ENCODE results near the gene TMEM232.
"Not testable (repeated sequence)": the region's sequence is repeated elsewhere in the genome, so short reads cannot be mapped to it uniquely, and the experiment has no call there.

The TMEM232 gene

DNA sequence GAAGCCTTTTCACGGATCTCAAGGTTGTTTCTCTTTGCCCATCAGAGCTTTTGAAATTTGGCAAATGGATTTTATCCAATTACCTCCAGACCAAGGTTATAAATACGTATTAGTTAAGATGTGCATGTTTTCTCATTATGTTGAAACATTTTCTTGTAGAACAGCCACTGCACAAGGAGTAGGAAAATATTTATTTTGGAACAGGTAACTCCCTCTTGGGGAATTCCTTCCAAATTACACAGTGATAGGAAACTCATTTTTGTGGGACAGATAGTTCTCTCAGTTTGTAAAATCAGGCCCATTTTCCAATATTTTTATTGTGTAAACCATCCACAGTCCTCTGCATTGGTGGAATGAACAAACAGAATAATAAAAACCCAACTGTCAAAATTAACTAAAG, 23.0 kb downstream of the TMEM232 start:
- DNase-seq (ENCODE audit: low read depth in 1 of 2, low spot score in 1 of 2), result no peak
- Histone ChIP-seq H3K4me3 (replicated peaks; ENCODE audit: insufficient read depth, low read length) (no peak overlapping the region), H3K27me3 (ENCODE audit: insufficient read depth, poor library complexity, severe bottlenecking) (no peaks in the 10 kb centered on the region), H3K27ac (replicated peaks) (no peak overlapping the region)
- TF ChIP-seq, protein P1, sequence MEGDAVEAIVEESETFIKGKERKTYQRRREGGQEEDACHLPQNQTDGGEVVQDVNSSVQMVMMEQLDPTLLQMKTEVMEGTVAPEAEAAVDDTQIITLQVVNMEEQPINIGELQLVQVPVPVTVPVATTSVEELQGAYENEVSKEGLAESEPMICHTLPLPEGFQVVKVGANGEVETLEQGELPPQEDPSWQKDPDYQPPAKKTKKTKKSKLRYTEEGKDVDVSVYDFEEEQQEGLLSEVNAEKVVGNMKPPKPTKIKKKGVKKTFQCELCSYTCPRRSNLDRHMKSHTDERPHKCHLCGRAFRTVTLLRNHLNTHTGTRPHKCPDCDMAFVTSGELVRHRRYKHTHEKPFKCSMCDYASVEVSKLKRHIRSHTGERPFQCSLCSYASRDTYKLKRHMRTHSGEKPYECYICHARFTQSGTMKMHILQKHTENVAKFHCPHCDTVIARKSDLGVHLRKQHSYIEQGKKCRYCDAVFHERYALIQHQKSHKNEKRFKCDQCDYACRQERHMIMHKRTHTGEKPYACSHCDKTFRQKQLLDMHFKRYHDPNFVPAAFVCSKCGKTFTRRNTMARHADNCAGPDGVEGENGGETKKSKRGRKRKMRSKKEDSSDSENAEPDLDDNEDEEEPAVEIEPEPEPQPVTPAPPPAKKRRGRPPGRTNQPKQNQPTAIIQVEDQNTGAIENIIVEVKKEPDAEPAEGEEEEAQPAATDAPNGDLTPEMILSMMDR (IDR thresholded peaks at IDR 0.05; ENCODE audit: insufficient read depth, low read length), result no peak
- no peak for TF ChIP-seq POLR2AphosphoS5 (IDR thresholded peaks at IDR 0.05; ENCODE audit: low read depth)
- TF ChIP-seq GABPA (IDR thresholded peaks at IDR 0.05; ENCODE audit: low read depth), result no peak
- TF ChIP-seq, protein P2, sequence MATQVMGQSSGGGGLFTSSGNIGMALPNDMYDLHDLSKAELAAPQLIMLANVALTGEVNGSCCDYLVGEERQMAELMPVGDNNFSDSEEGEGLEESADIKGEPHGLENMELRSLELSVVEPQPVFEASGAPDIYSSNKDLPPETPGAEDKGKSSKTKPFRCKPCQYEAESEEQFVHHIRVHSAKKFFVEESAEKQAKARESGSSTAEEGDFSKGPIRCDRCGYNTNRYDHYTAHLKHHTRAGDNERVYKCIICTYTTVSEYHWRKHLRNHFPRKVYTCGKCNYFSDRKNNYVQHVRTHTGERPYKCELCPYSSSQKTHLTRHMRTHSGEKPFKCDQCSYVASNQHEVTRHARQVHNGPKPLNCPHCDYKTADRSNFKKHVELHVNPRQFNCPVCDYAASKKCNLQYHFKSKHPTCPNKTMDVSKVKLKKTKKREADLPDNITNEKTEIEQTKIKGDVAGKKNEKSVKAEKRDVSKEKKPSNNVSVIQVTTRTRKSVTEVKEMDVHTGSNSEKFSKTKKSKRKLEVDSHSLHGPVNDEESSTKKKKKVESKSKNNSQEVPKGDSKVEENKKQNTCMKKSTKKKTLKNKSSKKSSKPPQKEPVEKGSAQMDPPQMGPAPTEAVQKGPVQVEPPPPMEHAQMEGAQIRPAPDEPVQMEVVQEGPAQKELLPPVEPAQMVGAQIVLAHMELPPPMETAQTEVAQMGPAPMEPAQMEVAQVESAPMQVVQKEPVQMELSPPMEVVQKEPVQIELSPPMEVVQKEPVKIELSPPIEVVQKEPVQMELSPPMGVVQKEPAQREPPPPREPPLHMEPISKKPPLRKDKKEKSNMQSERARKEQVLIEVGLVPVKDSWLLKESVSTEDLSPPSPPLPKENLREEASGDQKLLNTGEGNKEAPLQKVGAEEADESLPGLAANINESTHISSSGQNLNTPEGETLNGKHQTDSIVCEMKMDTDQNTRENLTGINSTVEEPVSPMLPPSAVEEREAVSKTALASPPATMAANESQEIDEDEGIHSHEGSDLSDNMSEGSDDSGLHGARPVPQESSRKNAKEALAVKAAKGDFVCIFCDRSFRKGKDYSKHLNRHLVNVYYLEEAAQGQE (IDR thresholded peaks at IDR 0.05; ENCODE audit: insufficient replicate concordance, low read depth), result no peak
- TF ChIP-seq SPI1 (IDR thresholded peaks at IDR 0.05; ENCODE audit: borderline replicate concordance, low read depth), result no peak

DNA sequence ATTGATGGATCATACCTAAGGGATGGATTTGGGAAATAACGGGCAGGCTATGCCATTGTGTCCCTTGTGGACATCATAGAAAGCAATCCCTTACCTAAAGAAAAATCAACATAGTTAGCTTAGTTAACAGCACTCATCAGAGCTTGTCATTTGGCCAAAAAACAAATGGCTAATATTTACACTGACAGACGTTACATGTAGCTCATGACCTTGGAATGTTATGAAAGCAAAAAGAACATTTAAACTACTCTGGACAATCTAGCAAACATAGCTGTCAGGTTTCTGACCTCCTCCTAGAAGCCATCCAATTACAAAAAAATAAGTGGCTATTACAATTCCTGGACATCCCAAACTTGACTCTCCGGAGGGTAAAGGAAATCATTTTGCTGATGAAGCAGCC, 23.8 kb downstream of the TMEM232 start:
- H3K27ac ChIP-seq (replicated peaks), result no peak overlapping the region
- no peak for DNase-seq (ENCODE audit: low read depth in 1 of 2, low spot score in 1 of 2)
- no peak overlapping the region for H3K4me3 ChIP-seq (replicated peaks; ENCODE audit: insufficient read depth, low read length)
- TF ChIP-seq, protein P1 (IDR thresholded peaks at IDR 0.05; ENCODE audit: insufficient read depth, low read length), result no peak
- TF ChIP-seq SPI1 (IDR thresholded peaks at IDR 0.05; ENCODE audit: borderline replicate concordance, low read depth) (no peak), POLR2AphosphoS5 (IDR thresholded peaks at IDR 0.05; ENCODE audit: low read depth) (no peak)
- H3K27me3 ChIP-seq (ENCODE audit: insufficient read depth, poor library complexity, severe bottlenecking), result no peaks in the 10 kb centered on the region

DNA sequence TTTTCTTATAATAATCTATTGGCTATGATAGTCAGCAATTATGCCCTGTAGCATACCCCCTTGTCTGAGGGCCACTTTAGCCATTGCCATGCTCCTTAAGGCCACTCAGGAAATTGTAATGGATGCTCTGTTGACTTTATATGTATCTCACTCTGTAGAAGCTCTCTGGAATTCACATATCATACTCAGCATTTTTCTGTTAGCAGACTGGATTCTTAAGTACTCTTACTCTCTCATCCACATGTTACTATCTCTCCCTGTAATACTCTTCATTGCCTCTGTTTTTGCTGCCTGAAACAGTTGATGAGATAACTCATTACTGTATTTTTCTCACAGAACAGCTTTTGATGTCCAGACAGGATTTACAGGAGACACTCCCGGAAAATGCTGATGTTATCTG, 24.2 kb downstream of the TMEM232 start:
- no peak overlapping the region for H3K4me3 ChIP-seq (replicated peaks; ENCODE audit: insufficient read depth, low read length)
- DNase-seq (ENCODE audit: low read depth in 1 of 2, low spot score in 1 of 2), result no peak
- H3K27ac ChIP-seq (replicated peaks), result no peak overlapping the region
- H3K27me3 ChIP-seq (ENCODE audit: insufficient read depth, poor library complexity, severe bottlenecking), result no peaks in the 10 kb centered on the region
- TF ChIP-seq SPI1 (IDR thresholded peaks at IDR 0.05; ENCODE audit: borderline replicate concordance, low read depth) (no peak), POLR2AphosphoS5 (IDR thresholded peaks at IDR 0.05; ENCODE audit: low read depth) (no peak)
- TF ChIP-seq, protein P1 (IDR thresholded peaks at IDR 0.05; ENCODE audit: insufficient read depth, low read length), result no peak

DNA sequence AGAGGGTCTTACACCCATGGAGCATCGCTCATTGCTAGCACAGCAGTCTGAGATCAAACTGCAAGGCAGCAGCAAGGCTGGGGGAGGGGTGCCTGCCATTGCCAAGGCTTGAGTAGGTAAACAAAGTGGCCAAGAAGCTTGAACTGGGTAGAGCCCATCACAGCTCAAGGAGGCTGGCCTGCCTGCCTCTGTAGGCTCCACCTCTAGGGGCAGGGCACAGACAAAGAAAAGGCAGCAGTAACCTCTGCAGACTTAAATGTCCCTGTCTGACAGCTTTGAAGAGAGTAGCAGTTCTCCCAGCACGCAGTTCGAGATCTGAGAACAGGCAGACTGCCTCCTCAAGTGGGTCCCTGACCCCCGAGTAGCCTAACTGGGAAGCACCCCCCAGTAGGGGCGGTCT, 33.8 kb downstream of the TMEM232 start:
- H3K4me3 ChIP-seq (replicated peaks; ENCODE audit: insufficient read depth, low read length); DNase-seq (ENCODE audit: low read depth in 1 of 2, low spot score in 1 of 2); H3K27ac ChIP-seq (replicated peaks); H3K27me3 ChIP-seq (ENCODE audit: insufficient read depth, poor library complexity, severe bottlenecking): not testable (repeated sequence)

DNA sequence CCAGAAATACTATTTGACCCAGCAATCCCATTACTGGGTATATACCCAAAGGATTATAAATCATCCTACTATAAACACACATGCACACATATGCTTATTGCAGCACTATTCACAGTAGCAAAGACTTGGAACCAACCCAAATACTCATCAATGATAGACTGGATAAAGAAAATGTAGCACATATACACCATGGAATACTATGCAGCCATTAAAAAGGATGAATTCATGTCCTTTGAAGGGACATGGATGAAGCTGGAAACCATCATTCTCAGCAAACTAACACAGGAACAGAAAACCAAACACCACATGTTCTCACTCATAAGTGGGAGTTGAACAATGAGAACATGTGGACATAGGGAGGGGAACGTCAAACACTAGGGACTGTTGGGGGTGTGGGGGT, 35.9 kb downstream of the TMEM232 start:
- not testable (repeated sequence) for H3K27me3 ChIP-seq (ENCODE audit: insufficient read depth, poor library complexity, severe bottlenecking); H3K4me3 ChIP-seq (replicated peaks; ENCODE audit: insufficient read depth, low read length); DNase-seq (ENCODE audit: low read depth in 1 of 2, low spot score in 1 of 2); H3K27ac ChIP-seq (replicated peaks)

DNA sequence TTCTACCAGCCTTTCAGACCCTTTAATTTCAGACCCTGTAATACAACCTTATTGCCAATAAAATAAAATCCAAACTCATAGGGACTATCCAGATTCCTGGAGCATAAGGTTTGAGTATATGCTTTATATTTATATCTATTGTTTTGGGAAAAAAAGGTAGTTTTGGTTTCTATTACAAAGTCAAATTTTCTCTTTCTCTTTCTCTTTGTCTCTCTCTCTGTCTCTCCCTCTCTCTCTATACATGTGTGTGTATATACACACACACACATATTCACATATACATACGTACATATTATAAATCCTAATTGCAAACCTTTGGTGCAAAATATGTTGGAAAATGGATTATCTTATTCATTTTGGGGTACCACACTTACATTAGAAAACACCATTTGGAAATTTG, 39.0 kb downstream of the TMEM232 start:
- Histone ChIP-seq H3K4me3 (replicated peaks; ENCODE audit: insufficient read depth, low read length) (no peak overlapping the region), H3K27ac (replicated peaks) (no peak overlapping the region), H3K27me3 (ENCODE audit: insufficient read depth, poor library complexity, severe bottlenecking) (no peaks in the 10 kb centered on the region)
- TF ChIP-seq GABPA (IDR thresholded peaks at IDR 0.05; ENCODE audit: low read depth), result no peak
- no peak for TF ChIP-seq SPI1 (IDR thresholded peaks at IDR 0.05; ENCODE audit: borderline replicate concordance, low read depth)
- TF ChIP-seq, protein P2 (IDR thresholded peaks at IDR 0.05; ENCODE audit: insufficient replicate concordance, low read depth), result no peak
- TF ChIP-seq, protein P1 (IDR thresholded peaks at IDR 0.05; ENCODE audit: insufficient read depth, low read length), result no peak
- no peak for TF ChIP-seq POLR2AphosphoS5 (IDR thresholded peaks at IDR 0.05; ENCODE audit: low read depth)
- DNase-seq (ENCODE audit: low read depth in 1 of 2, low spot score in 1 of 2), result no peak

All from HL-60 (cell line).